H1 (cell line): Measurements from ENCODE around the gene C1orf174. TPM values are rescaled to one million over a fixed set of nuclear protein-coding genes. Genes with fewer than 3 reads are reported as not detected.

Source experiments
- CTCF ChIA-PET: fragments of 300-600 bp; sonication (Branson Sonifier 250); formaldehyde crosslinking; loops from one replicate; lab custom pipeline; 2021; ENCODE audit not compliant: partially characterized antibody; lab: Charles Lee
- POLR2A ChIA-PET: fragments of 300-600 bp; sonication (Branson Sonifier 250); formaldehyde crosslinking; loops from one replicate; lab custom pipeline; 2021; ENCODE audit warnings: inconsistent platforms; ENCODE audit not compliant: partially characterized antibody; lab: Charles Lee
- DNase-seq, 2 experiments: peaks; one replicate each; pipeline versions ENCODE4 v3.0.0 to v3.0.0-alpha.2; 2010 to 2022; ENCODE audit warnings: low spot score in 2 of 2, low read depth in 1 of 2, mixed read lengths in 1 of 2
- FAIRE-seq: peaks from 2 replicates; lab custom pipeline; 2011; peaks lifted over from hg19 to GRCh38; lab: Jason Lieb, UNC
- H2AFZ ChIP-seq: 2 replicates; pipeline ENCODE4 v1.8.1; 2012; ENCODE audit warnings: low read length, inconsistent platforms
- H2AK5ac ChIP-seq: 2 replicates; pipeline ENCODE4 v1.6.1; 2013; ENCODE audit warnings: low read depth, low read length
- H2BK120ac ChIP-seq: replicated peaks from 2 replicates; pipeline ENCODE3; 2013; ENCODE audit warnings: low read depth, low read length, inconsistent platforms
- H2BK12ac ChIP-seq: 2 replicates; pipeline ENCODE4 v1.6.1; 2013; ENCODE audit warnings: low read depth, low read length
- H2BK15ac ChIP-seq: 2 replicates; pipeline ENCODE4 v1.6.1; 2013; ENCODE audit warnings: low read length
- H2BK20ac ChIP-seq: 2 replicates; pipeline ENCODE4 v1.6.1; 2013; ENCODE audit warnings: low read length
- H2BK5ac ChIP-seq: 2 replicates; pipeline ENCODE4 v1.6.1; 2013; ENCODE audit warnings: low read depth, low read length
- H3K14ac ChIP-seq: 2 replicates; pipeline ENCODE4 v1.6.1; 2013; ENCODE audit warnings: inconsistent platforms; ENCODE audit not compliant: insufficient read length
- H3K18ac ChIP-seq: 2 replicates; pipeline ENCODE4 v1.6.1; 2013; ENCODE audit warnings: low read length; ENCODE audit errors: extremely low read depth
- H3K23ac ChIP-seq: 2 replicates; pipeline ENCODE4 v1.6.1; 2013; ENCODE audit warnings: inconsistent platforms; ENCODE audit not compliant: insufficient read length
- H3K23me2 ChIP-seq: 2 replicates; pipeline ENCODE4 v1.6.1; 2013; ENCODE audit warnings: low read depth, low read length
- H3K27ac ChIP-seq: 2 replicates; pipeline ENCODE4 v1.6.1; 2011; ENCODE audit warnings: low read depth, low read length, inconsistent platforms
- H3K27me3 ChIP-seq, 4 experiments: replicated peaks in 1 of 4; 1 replicate in 1 of 4; 2 replicates in 3 of 4; pipeline versions ENCODE4 v1.6.1 to v1.8.1; 2011 to 2013; ENCODE audit warnings: low read length in 3 of 4, mild to moderate bottlenecking in 3 of 4, inconsistent platforms in 2 of 4, mixed read lengths in 2 of 4, moderate library complexity in 1 of 4; ENCODE audit not compliant: control insufficient read depth in 3 of 4, insufficient read depth in 3 of 4; ENCODE audit errors: extremely low read depth in 1 of 4
- H3K36me3 ChIP-seq, 4 experiments: 2 replicates each; pipeline versions ENCODE4 v1.6.1 to v1.8.1; 2011 to 2013; ENCODE audit warnings: mild to moderate bottlenecking in 4 of 4, low read length in 3 of 4, moderate library complexity in 2 of 4, control low read depth in 1 of 4, inconsistent platforms in 1 of 4; ENCODE audit not compliant: insufficient read depth in 4 of 4, control insufficient read depth in 2 of 4
- H3K4ac ChIP-seq: replicated peaks from 2 replicates; pipeline ENCODE3; 2013; ENCODE audit warnings: low read length, low read depth, mixed read lengths, inconsistent platforms; ENCODE audit not compliant: insufficient read length
- H3K4me1 ChIP-seq, 4 experiments: replicated peaks in 1 of 4; 1 replicate in 1 of 4; 2 replicates in 3 of 4; pipeline versions ENCODE4 v1.6.1 to v1.8.1; 2011 to 2013; ENCODE audit warnings: low read length in 3 of 4, inconsistent platforms in 2 of 4, mixed read lengths in 1 of 4; ENCODE audit not compliant: insufficient read depth in 4 of 4, control insufficient read depth in 3 of 4
- H3K4me2 ChIP-seq, 2 experiments: 2 replicates each; pipeline versions ENCODE4 v1.6.1 to v1.8.1; 2011 to 2013; ENCODE audit warnings: low read depth in 2 of 2, low read length in 2 of 2, control low read depth in 1 of 2, inconsistent platforms in 1 of 2, mild to moderate bottlenecking in 1 of 2; ENCODE audit not compliant: insufficient read depth in 1 of 2
- H3K4me3 ChIP-seq, 4 experiments: fragments of 200-600, 300-600 bp in 1 of 4; sonication (generic), shearing (Covaris generic), sonication (Bioruptor Twin) in 1 of 4; 2 replicates each; pipeline versions ENCODE4 v1.5.1 to v1.8.1; 2011 to 2016; ENCODE audit warnings: low read length in 4 of 4, low read depth in 3 of 4, control low read depth in 2 of 4, inconsistent platforms in 2 of 4, mild to moderate bottlenecking in 2 of 4, mixed read lengths in 1 of 4, moderate library complexity in 1 of 4; ENCODE audit not compliant: insufficient read depth in 2 of 4; ENCODE audit errors: extremely low read depth in 1 of 4
- H3K56ac ChIP-seq: replicated peaks from 2 replicates; pipeline ENCODE3; 2013; ENCODE audit warnings: low read depth, mild to moderate bottlenecking, mixed read lengths, low read length, inconsistent platforms; ENCODE audit not compliant: insufficient read length
- H3K79me1 ChIP-seq: 2 replicates; pipeline ENCODE4 v1.6.1; 2013; ENCODE audit warnings: low read depth, low read length, control low read depth
- H3K79me2 ChIP-seq, 2 experiments: 2 replicates each; pipeline versions ENCODE4 v1.6.1 to v1.8.1; 2012 to 2013; ENCODE audit warnings: low read length in 2 of 2, mild to moderate bottlenecking in 2 of 2, inconsistent platforms in 1 of 2; ENCODE audit not compliant: insufficient read depth in 2 of 2, control insufficient read depth in 1 of 2
- H3K9ac ChIP-seq, 4 experiments: replicated peaks in 1 of 4; 1 replicate in 1 of 4; 2 replicates in 3 of 4; pipeline versions ENCODE4 v1.6.1 to v1.8.1; 2011 to 2013; ENCODE audit warnings: low read depth in 3 of 4, low read length in 3 of 4, control low read depth in 2 of 4, mild to moderate bottlenecking in 2 of 4, moderate library complexity in 2 of 4, inconsistent platforms in 1 of 4; ENCODE audit errors: extremely low read depth in 1 of 4
- H3K9me3 ChIP-seq, 2 experiments: 2 replicates each; pipeline versions ENCODE4 v1.6.1 to v1.8.1; 2012 to 2013; ENCODE audit warnings: mild to moderate bottlenecking in 2 of 2, moderate library complexity in 2 of 2, control low read depth in 1 of 2, inconsistent platforms in 1 of 2, low read depth in 1 of 2, low read length in 1 of 2, mixed read lengths in 1 of 2; ENCODE audit not compliant: insufficient read depth in 2 of 2
- H4K20me1 ChIP-seq, 2 experiments: replicated peaks in 1 of 2; 2 replicates each; pipeline versions ENCODE3 to v1.8.1; 2011 to 2013; ENCODE audit warnings: inconsistent platforms in 2 of 2, low read length in 2 of 2, mild to moderate bottlenecking in 1 of 2; ENCODE audit not compliant: insufficient read depth in 2 of 2, control insufficient read depth in 1 of 2
- H4K5ac ChIP-seq: 2 replicates; pipeline ENCODE4 v1.6.1; 2013; ENCODE audit warnings: low read length, low read depth, mixed read lengths, inconsistent platforms; ENCODE audit not compliant: insufficient read length
- H4K8ac ChIP-seq: 2 replicates; pipeline ENCODE4 v1.8.0; 2013; ENCODE audit warnings: mild to moderate bottlenecking, moderate library complexity, low read length, inconsistent platforms; ENCODE audit not compliant: insufficient read depth; ENCODE audit errors: extremely low read depth
- H4K91ac ChIP-seq: replicated peaks from 2 replicates; pipeline ENCODE3; 2013; ENCODE audit warnings: low read length, mixed read lengths, inconsistent platforms; ENCODE audit not compliant: insufficient read length
- BACH1 ChIP-seq: IDR thresholded peaks from 2 replicates; pipeline ENCODE4 v1.6.1; 2012; ENCODE audit warnings: low read length, improper control_type of control experiment
- CEBPB ChIP-seq: IDR thresholded peaks from 2 replicates; pipeline ENCODE4 v1.6.1; 2012; ENCODE audit warnings: low read depth, low read length
- EGR1 ChIP-seq: IDR thresholded peaks from 2 replicates; pipeline ENCODE4 v1.6.1; 2011; ENCODE audit warnings: low read depth, low read length, borderline replicate concordance
- EZH2 ChIP-seq: fragments of 200-600 bp; sonication (generic); IDR thresholded peaks from 2 replicates; pipeline ENCODE4 v1.7.1; 2012; ENCODE audit warnings: low read depth, mild to moderate bottlenecking, moderate library complexity, low read length, inconsistent platforms; ENCODE audit not compliant: severe bottlenecking
- FOSL1 ChIP-seq: IDR thresholded peaks from 2 replicates; pipeline ENCODE4 v1.6.1; 2011; ENCODE audit warnings: mild to moderate bottlenecking, low read depth, low read length, moderate library complexity; ENCODE audit not compliant: insufficient read depth
- HDAC2 ChIP-seq, 2 experiments: fragments of 300-600 bp in 1 of 2; sonication (generic) in 1 of 2; IDR thresholded peaks; 2 replicates each; pipeline ENCODE4 v1.6.1; 2011 to 2012; ENCODE audit warnings: low read depth in 2 of 2, low read length in 2 of 2, mild to moderate bottlenecking in 2 of 2, moderate library complexity in 2 of 2, borderline replicate concordance in 1 of 2, inconsistent platforms in 1 of 2
- HDAC6 ChIP-seq: IDR thresholded peaks from one replicate; pipeline ENCODE4 v1.7.1; 2012; ENCODE audit warnings: low read depth, mild to moderate bottlenecking, inconsistent platforms, low read length, moderate library complexity
- JUND ChIP-seq: IDR thresholded peaks from 2 replicates; pipeline ENCODE4 v1.6.1; 2011; ENCODE audit warnings: mild to moderate bottlenecking, improper control_type of control experiment, low read length
- POLR2AphosphoS5 ChIP-seq: IDR thresholded peaks from 2 replicates; pipeline ENCODE4 v1.6.1; 2011; ENCODE audit warnings: low read depth, low read length
- POU5F1 ChIP-seq: IDR thresholded peaks from 2 replicates; pipeline ENCODE4 v1.6.1; 2011; ENCODE audit warnings: low read depth, mild to moderate bottlenecking, low read length, moderate library complexity
- RBBP5 ChIP-seq: IDR thresholded peaks from 2 replicates; pipeline ENCODE4 v1.7.1; 2012; ENCODE audit warnings: low read depth, mild to moderate bottlenecking, inconsistent platforms, low read length, moderate library complexity, borderline replicate concordance
- RXRA ChIP-seq: IDR thresholded peaks from 2 replicates; pipeline ENCODE4 v1.6.1; 2011; ENCODE audit warnings: low read depth, mild to moderate bottlenecking, low read length, moderate library complexity; ENCODE audit not compliant: insufficient read depth
- WGBS, 2 experiments: shearing (Covaris generic) in 1 of 2; methylation state at CpG; one replicate each; pipeline versions ENCODE4 v1.1.6 to v1.1.7; 2013 to 2015; ENCODE audit warnings: low lambda C conversion rate in 2 of 2, mixed read lengths in 2 of 2, inconsistent platforms in 1 of 2, low coverage in 1 of 2, missing lambda C conversion rate in 1 of 2; ENCODE audit not compliant: insufficient replicate concordance in 2 of 2, insufficient coverage in 1 of 2, insufficient read length in 1 of 2; ENCODE audit errors: extremely low coverage in 1 of 2, missing lambda C conversion rate in 1 of 2; 5-methylcytosine and 5-hydroxymethylcytosine counted together
- polyA plus RNA-seq, 7 experiments: library from polyadenylated mRNA; depleted of rRNA in 3 of 7; stranded (reverse) in 5 of 7; unstranded in 2 of 7; fragments of >200 nt in 5 of 7; fragments of 200-250 nt in 2 of 7; gene quantifications; 1 replicate in 5 of 7; 2 replicates in 1 of 7; 4 replicates in 1 of 7; pipeline versions ENCODE4 v1.2.1 to v1.2.3, GENCODE V29; 2011 to 2013; ENCODE audit warnings: missing spikeins in 2 of 7, mixed read lengths in 2 of 7
- total RNA-seq: library from RNA; stranded (reverse); fragmentation: NEBNext Ultra II Directional; extraction: Animal tissue kit (Norgen Biotek cat#: 25700); gene quantifications from 2 replicates; pipeline ENCODE4 v1.2.1, GENCODE V29; 2021
- TF ChIP-seq, protein P1 (sequence below): IDR thresholded peaks from 2 replicates; pipeline ENCODE4 v1.6.1; 2011; ENCODE audit warnings: low read depth, mild to moderate bottlenecking, low read length; ENCODE audit not compliant: insufficient read depth

C1orf174 gene
- total and polyA plus RNA-seq, 2 of the 8 experiments (the other 6 are each of a cell fraction or from before 2014, with no cell fraction given): 28.4 to 32.4 TPM

DNA sequence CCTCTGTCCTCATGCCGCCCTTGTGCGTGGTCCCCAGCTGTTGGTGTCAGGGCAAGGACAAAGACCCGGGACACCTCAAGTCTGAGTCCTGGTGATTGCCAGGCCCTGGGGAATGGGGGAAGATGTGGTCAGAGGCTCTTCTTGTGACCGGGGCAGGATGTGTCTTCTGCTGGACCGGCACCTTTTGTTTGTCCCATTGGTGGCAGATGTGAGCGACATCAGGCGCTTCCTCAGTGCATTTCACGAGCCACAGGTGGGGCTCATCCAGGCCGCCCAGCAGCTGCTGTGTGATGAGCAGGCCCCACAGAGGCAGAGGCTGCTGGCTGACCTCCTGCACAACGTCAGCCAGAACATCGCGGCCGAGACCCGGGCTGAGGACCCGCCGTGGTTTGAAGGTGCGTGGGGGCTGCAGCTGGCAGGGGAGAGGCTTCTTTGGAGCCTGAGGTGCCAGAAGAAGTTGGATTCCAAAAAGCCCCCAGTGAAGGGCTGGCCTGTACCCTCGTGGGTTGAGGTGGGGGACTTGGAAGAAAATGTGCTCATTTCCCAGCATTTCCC, 34.4 kb downstream of the C1orf174 start:
- Histone ChIP-seq H2BK20ac (no peak overlapping the region), H2BK5ac (no peak overlapping the region), H2BK12ac (no peak overlapping the region), H3K36me3 (peaks cover 0 to 3% (median 0%) of the 10 kb centered on the region in 4 experiments; a peak in 1 of 8 replicates), H3K4me2 (no peak overlapping the region), H3K27me3 (no peaks in the 10 kb centered on the region), H4K5ac (no peak overlapping the region), H3K79me1 (no peaks in the 10 kb centered on the region), H3K4me1 (no peaks in the 10 kb centered on the region), H4K20me1 (peaks cover 0 to 2% of the 10 kb centered on the region in 2 experiments), H3K27ac (no peak overlapping the region), H2AK5ac (no peak overlapping the region), H3K4me3 (no peak overlapping the region), H4K91ac (no peak overlapping the region), H3K23me2 (no peaks in the 10 kb centered on the region; the same call in 1 of the 2 replicates), H3K4ac (no peak overlapping the region), H3K56ac (no peak overlapping the region), H2BK15ac (no peak overlapping the region), H3K79me2 (no peaks in the 10 kb centered on the region), H3K9me3 (peaks cover 0 to 8% of the 10 kb centered on the region in 2 experiments; a peak in 1 of 4 replicates), H3K9ac (no peak overlapping the region), H3K23ac (no peak overlapping the region), H2BK120ac (no peak overlapping the region), H2AFZ (no peak overlapping the region), H3K18ac (no peak overlapping the region), H3K14ac (no peak overlapping the region), H4K8ac (peak overlapping the region; percentile 14; the same call in 1 of the 2 replicates)
- POLR2A ChIA-PET: interaction anchor here (0.6 kb wide), 1 partner anchor 98 kb away, joined by 3 read pairs; no protein-coding TSS in a partner anchor
- CTCF ChIA-PET: no interaction called here
- DNase-seq (no peak), FAIRE-seq (no peak)
- 89% methylated on average over 18 of the region's 18 CpGs; no CpG with 5 or more reads in 1 of the 2 experiments for WGBS, 2 experiments
- no peak for TF ChIP-seq EZH2
- no peak for TF ChIP-seq HDAC6
- no peak for TF ChIP-seq EGR1
- TF ChIP-seq, protein P1, sequence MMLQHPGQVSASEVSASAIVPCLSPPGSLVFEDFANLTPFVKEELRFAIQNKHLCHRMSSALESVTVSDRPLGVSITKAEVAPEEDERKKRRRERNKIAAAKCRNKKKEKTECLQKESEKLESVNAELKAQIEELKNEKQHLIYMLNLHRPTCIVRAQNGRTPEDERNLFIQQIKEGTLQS: no peak
- no peak for TF ChIP-seq RXRA
- no peak for TF ChIP-seq POU5F1
- TF ChIP-seq BACH1: no peak
- TF ChIP-seq CEBPB: no peak
- no peak for TF ChIP-seq JUND
- no peak for TF ChIP-seq POLR2AphosphoS5
- no peak for TF ChIP-seq FOSL1
- no peak for TF ChIP-seq HDAC2 (IDR thresholded peaks at IDR 0.05; ENCODE audit: borderline replicate concordance in 1 of 2, low read depth in 2 of 2, low read length in 2 of 2)
- no peak for TF ChIP-seq RBBP5
